GM18858 (cell line): ENCODE results near the gene NHSL2.

Source experiments
- ATAC-seq: cut with Tn5 transposase; IDR thresholded peaks from one replicate; pipeline ENCODE4 v1.9.1; 2021; ENCODE audit not compliant: unreplicated experiment

The NHSL2 gene

GRCh38 chrX:72102126-72102525 is 191.5 kb downstream of the NHSL2 start:
- ATAC-seq, result no peak

GRCh38 chrX:72102760-72103159 is 192.1 kb downstream of the NHSL2 start:
- ATAC-seq, result no peak

GRCh38 chrX:72105436-72105835 is 194.8 kb downstream of the NHSL2 start:
- ATAC-seq, result peak; percentile 33

GRCh38 chrX:72107320-72107719 is 196.7 kb downstream of the NHSL2 start:
- no peak for ATAC-seq

- no peak for ATAC-seq
Measured at GRCh38 chrX:72107841-72108595, 197.4 kb downstream of the NHSL2 start.

- no peak for ATAC-seq
Measured at GRCh38 chrX:72108666-72109065, 198.0 kb downstream of the NHSL2 start.

GRCh38 chrX:72110051-72110875 is 199.6 kb downstream of the NHSL2 start:
- ATAC-seq, result no peak

- ATAC-seq, result no peak
Measured at GRCh38 chrX:72110876-72111708, 200.4 kb downstream of the NHSL2 start.

GRCh38 chrX:72113461-72113860 is 202.8 kb downstream of the NHSL2 start:
- ATAC-seq, result no peak

GRCh38 chrX:72114306-72114705 is 203.7 kb downstream of the NHSL2 start:
- no peak for ATAC-seq

GRCh38 chrX:72114807-72115206 is 204.2 kb downstream of the NHSL2 start:
- no peak for ATAC-seq

- ATAC-seq, result no peak
Measured at GRCh38 chrX:72115380-72115779, 204.7 kb downstream of the NHSL2 start.

- ATAC-seq, result no peak
Measured at GRCh38 chrX:72117636-72118210, 207.1 kb downstream of the NHSL2 start.

GRCh38 chrX:72120837-72121236 is 210.2 kb downstream of the NHSL2 start:
- ATAC-seq, result no peak

GRCh38 chrX:72121383-72121782 is 210.7 kb downstream of the NHSL2 start:
- ATAC-seq, result no peak

- ATAC-seq, result no peak
Measured at GRCh38 chrX:72122621-72123337, 212.1 kb downstream of the NHSL2 start.

GRCh38 chrX:72123471-72124185 is 213.0 kb downstream of the NHSL2 start:
- no peak for ATAC-seq

GRCh38 chrX:72124540-72125201 is 214.0 kb downstream of the NHSL2 start:
- ATAC-seq, result no peak

GRCh38 chrX:72125331-72126047 is 214.8 kb downstream of the NHSL2 start:
- no peak for ATAC-seq
